Left lung (tissue), 10 donors: Measurements from ENCODE around the gene GALNT17. TPM values are rescaled to one million over a fixed set of nuclear protein-coding genes. Genes with fewer than 3 reads are reported as not detected.

Experiments
- ATAC-seq: fragments of 200-7000 bp; cut with Tn5 transposase; one replicate; pipeline ENCODE4 v1.9.1; 2020; ENCODE audit warnings: moderate library complexity
- DNase-seq, 4 donors: peaks; one replicate each; pipeline ENCODE4 v3.0.0-alpha.2; 2013 to 2020
- H3K27ac ChIP-seq, 2 donors: fragments of 200-600 bp; sonication (generic) in 1 of 2; one replicate each; pipeline versions ENCODE4 v1.5.0 to v1.8.0; 2020 to 2021
- H3K27me3 ChIP-seq, 2 donors: fragments of 200-600 bp; sonication (generic) in 1 of 2; one replicate each; pipeline versions ENCODE4 v1.5.0 to v1.8.0; 2020 to 2021
- H3K36me3 ChIP-seq, 2 donors: fragments of 200-600 bp; sonication (generic) in 1 of 2; one replicate each; pipeline versions ENCODE4 v1.5.0 to v1.8.0; 2020 to 2021
- H3K4me1 ChIP-seq, 2 donors: fragments of 200-600 bp; one replicate each; pipeline ENCODE4 v1.8.0; 2021
- H3K4me3 ChIP-seq, 2 donors: fragments of 200-600 bp; sonication (generic) in 1 of 2; one replicate each; pipeline versions ENCODE4 v1.5.0 to v1.8.0; 2020 to 2021; ENCODE audit warnings: mild to moderate bottlenecking in 1 of 2
- H3K9me3 ChIP-seq, 2 donors: fragments of 200-600 bp; sonication (generic) in 1 of 2; one replicate each; pipeline versions ENCODE4 v1.5.0 to v1.8.0; 2020 to 2021
- intact Hi-C, 2 donors: fragments of 100-400 bp; cut with DNase I; formaldehyde crosslinking; loops; one replicate each; pipeline versions ENCODE4 v1.11.2 to v1.14.2; 2022
- polyA plus RNA-seq, 6 donors: library from polyadenylated mRNA; unstranded; fragments of 120-200 nt; gene quantifications; one replicate each; pipeline ENCODE4 v1.2.1, GENCODE V29; 2013; ENCODE audit not compliant: insufficient read length in 6 of 6
- total RNA-seq, 2 donors: library from RNA; stranded (reverse); fragmentation: NEBNext Ultra II Directional; extraction: Animal tissue kit (Norgen Biotek cat#: 25700); gene quantifications; one replicate each; pipeline ENCODE4 v1.2.1, GENCODE V29; 2021
- TF ChIP-seq, protein P1 (sequence below), 2 donors: fragments of 200-600 bp; sonication (generic) in 1 of 2; IDR thresholded peaks; one replicate each; pipeline versions ENCODE4 v1.5.0 to v1.8.0; 2021; ENCODE audit warnings: antibody characterized with exemption in 2 of 2
- donor health status: DM: no; HTN: yes; CAD: no.
- donor health status: DM: no; HTN: no; CAD: no.

The GALNT17 gene
- total and polyA plus RNA-seq, 8 donors, result 2.4 to 19.1 (median 9.7) TPM

DNA sequence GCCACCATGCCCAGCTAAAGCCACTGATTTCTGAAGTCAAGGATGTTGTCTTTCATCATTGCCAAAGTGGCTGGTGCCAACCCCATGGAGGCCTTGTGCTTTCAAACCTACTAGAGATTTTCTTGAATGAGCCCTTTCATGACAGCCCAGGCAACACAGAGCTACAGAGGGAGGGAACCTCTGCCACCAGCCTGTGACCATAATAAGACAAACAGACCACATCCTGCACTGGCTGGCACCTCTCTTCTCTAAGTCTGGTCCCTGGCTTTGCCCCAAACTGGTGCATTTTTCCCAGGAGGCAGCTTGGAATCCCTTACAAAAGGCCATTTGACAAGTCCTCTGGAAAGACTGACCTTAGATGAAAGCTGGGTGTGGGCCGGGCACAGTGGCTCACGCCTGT lies 348.8 kb downstream of the GALNT17 start:
- Histone ChIP-seq H3K27me3 (no peaks in the 10 kb centered on the region), H3K27ac (no peak overlapping the region), H3K36me3 (no peaks in the 10 kb centered on the region), H3K9me3 (no peaks in the 10 kb centered on the region), H3K4me1 (no peaks in the 10 kb centered on the region), H3K4me3 (no peak overlapping the region)
- ATAC-seq (no peak), DNase-seq (no peak)
- TF ChIP-seq, protein P1, sequence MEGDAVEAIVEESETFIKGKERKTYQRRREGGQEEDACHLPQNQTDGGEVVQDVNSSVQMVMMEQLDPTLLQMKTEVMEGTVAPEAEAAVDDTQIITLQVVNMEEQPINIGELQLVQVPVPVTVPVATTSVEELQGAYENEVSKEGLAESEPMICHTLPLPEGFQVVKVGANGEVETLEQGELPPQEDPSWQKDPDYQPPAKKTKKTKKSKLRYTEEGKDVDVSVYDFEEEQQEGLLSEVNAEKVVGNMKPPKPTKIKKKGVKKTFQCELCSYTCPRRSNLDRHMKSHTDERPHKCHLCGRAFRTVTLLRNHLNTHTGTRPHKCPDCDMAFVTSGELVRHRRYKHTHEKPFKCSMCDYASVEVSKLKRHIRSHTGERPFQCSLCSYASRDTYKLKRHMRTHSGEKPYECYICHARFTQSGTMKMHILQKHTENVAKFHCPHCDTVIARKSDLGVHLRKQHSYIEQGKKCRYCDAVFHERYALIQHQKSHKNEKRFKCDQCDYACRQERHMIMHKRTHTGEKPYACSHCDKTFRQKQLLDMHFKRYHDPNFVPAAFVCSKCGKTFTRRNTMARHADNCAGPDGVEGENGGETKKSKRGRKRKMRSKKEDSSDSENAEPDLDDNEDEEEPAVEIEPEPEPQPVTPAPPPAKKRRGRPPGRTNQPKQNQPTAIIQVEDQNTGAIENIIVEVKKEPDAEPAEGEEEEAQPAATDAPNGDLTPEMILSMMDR (IDR thresholded peaks at IDR 0.05), result no peak
- intact Hi-C loops, result no loop called here

DNA sequence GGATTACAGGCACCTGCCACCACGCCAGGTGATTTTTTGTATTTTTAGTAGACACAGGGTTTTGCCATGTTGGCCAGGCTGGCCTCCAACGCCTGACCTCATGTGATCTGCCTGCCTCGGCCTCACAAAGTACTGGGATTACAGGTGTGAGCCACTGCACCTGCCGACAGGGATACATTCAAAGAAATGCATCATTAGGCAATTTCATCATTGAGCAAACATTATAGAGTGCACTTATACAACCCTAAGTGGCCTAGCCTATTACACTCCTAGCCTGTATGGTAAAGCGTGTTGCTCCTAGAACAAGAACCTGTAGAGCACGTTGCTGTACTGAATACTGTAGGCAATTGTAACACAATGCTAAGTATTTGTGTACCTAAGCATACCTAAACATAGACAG lies 350.3 kb downstream of the GALNT17 start:
- H3K4me3 ChIP-seq, result no peak overlapping the region
- intact Hi-C loops, result no loop called here
- no peak overlapping the region for H3K27ac ChIP-seq
- H3K27me3 ChIP-seq, result no peaks in the 10 kb centered on the region
- no peaks in the 10 kb centered on the region for H3K9me3 ChIP-seq
- DNase-seq, result peak in 3 of 4 donors; percentile 22 to 71 (median 39)
- no peaks in the 10 kb centered on the region for H3K36me3 ChIP-seq
- TF ChIP-seq, protein P1 (IDR thresholded peaks at IDR 0.05), result no peak
- H3K4me1 ChIP-seq, result no peaks in the 10 kb centered on the region
- peak; percentile 95 for ATAC-seq

DNA sequence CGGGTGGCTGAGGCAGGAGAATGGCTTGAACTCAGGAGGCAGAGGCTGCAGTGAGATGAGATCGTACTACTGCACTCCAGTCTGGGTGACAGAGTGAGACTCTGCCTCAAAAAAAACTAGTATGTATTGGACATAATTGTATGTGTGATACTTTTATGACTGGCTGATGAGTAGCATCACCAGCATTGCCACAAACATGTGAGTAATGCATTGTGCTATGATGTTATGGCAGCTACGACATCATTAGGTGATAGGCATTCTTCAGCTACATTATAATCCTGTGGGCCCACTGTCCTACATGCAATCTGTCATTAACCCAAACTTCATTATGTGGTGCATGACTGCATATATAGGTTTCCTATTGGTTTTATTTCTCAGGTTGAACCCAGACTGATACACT lies 352.4 kb downstream of the GALNT17 start:
- Histone ChIP-seq H3K27ac (no peak overlapping the region), H3K27me3 (no peaks in the 10 kb centered on the region), H3K9me3 (no peaks in the 10 kb centered on the region), H3K4me1 (no peaks in the 10 kb centered on the region), H3K36me3 (no peaks in the 10 kb centered on the region), H3K4me3 (no peak overlapping the region)
- ATAC-seq, result no peak
- TF ChIP-seq, protein P1 (IDR thresholded peaks at IDR 0.05), result no peak
- DNase-seq, result no peak
- intact Hi-C loops, result no loop called here

DNA sequence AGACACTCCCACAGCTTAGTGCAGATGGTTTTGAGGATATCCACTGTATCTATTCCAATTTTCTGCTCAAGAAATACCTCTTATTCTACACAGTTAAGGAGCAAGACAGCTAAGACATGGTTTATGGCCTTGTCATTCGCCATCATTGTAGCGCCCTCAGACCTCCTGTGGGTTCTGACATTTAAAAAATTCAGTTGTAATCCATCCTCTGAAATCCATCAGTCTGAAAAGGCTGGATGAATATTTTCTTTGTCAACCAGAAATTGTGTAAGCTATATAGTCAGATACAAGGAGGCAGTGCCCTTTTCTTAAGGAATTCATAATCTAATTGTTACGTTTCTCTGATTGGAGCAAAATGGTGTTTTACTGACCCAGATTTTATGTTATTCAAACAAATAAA lies 353.6 kb downstream of the GALNT17 start:
- intact Hi-C loops, result no loop called here
- no peaks in the 10 kb centered on the region for H3K36me3 ChIP-seq
- TF ChIP-seq, protein P1 (IDR thresholded peaks at IDR 0.05), result no peak
- no peak for DNase-seq
- no peaks in the 10 kb centered on the region for H3K9me3 ChIP-seq
- H3K4me3 ChIP-seq, result no peak overlapping the region
- H3K4me1 ChIP-seq, result no peaks in the 10 kb centered on the region
- no peak overlapping the region for H3K27ac ChIP-seq
- H3K27me3 ChIP-seq, result no peaks in the 10 kb centered on the region
- no peak for ATAC-seq

DNA sequence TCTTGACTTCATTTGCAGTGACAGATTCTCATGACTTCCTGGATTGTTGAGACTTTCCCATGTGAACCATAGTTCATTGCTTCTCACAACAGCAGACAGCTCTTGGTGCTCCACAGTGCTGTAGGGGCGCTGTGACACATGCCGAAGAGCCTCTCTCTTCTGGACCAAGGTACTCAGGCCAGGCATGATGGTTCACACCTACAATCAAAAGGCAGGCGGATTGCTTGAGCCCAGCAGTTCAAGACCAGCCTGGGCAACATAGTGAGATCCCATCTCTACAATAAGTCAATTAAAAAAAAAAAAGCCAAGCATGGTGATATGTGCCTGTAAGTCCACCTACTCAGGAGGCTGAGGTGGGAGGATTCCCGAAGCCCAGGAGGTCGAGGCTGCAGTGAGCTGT lies 354.5 kb downstream of the GALNT17 start:
- Histone ChIP-seq H3K9me3 (no peaks in the 10 kb centered on the region), H3K36me3 (no peaks in the 10 kb centered on the region), H3K27me3 (no peaks in the 10 kb centered on the region), H3K4me1 (no peaks in the 10 kb centered on the region), H3K27ac (no peak overlapping the region), H3K4me3 (no peak overlapping the region)
- intact Hi-C loops, result no loop called here
- ATAC-seq, result no peak
- no peak for DNase-seq
- TF ChIP-seq, protein P1 (IDR thresholded peaks at IDR 0.05), result no peak
